Measurements from ENCODE around the gene CAPNS1.
A peak's percentile ranks its signal among the peaks of the same experiment; 100 is the strongest.

Gene CAPNS1

GRCh38 chr19:36139473-36140303 lies at the start of gene CAPNS1:
Gene CAPNS1 (plus strand): TSS chr19:36140066. CDS start chr19:36141012, 946 bp downstream.
- peak; percentile 98 for DNase-seq (ENCODE audit: low read depth, low spot score)

- no peak for DNase-seq (ENCODE audit: low read depth, low spot score)
These were observed 48.8 kb upstream of the CAPNS1 start for GRCh38 chr19:36090910-36091695.

GRCh38 chr19:36092566-36092965 lies 47.3 kb upstream of the CAPNS1 start:
- no peak for DNase-seq (ENCODE audit: low read depth, low spot score)

GRCh38 chr19:36093146-36093662 lies 46.7 kb upstream of the CAPNS1 start:
- DNase-seq (ENCODE audit: low read depth, low spot score) = no peak

- no peak for DNase-seq (ENCODE audit: low read depth, low spot score)
These were observed 46.2 kb upstream of the CAPNS1 start for GRCh38 chr19:36093687-36094086.

GRCh38 chr19:36097036-36097435 lies 42.8 kb upstream of the CAPNS1 start:
- DNase-seq (ENCODE audit: low read depth, low spot score) = no peak

GRCh38 chr19:36099166-36099785 lies 40.6 kb upstream of the CAPNS1 start:
- DNase-seq (ENCODE audit: low read depth, low spot score) = no peak

GRCh38 chr19:36100476-36100875 lies 39.4 kb upstream of the CAPNS1 start:
- DNase-seq (ENCODE audit: low read depth, low spot score) = no peak

GRCh38 chr19:36101550-36102327 lies 38.1 kb upstream of the CAPNS1 start:
- no peak for DNase-seq (ENCODE audit: low read depth, low spot score)

- no peak for DNase-seq (ENCODE audit: low read depth, low spot score)
These were observed 36.7 kb upstream of the CAPNS1 start for GRCh38 chr19:36103040-36103626.

- no peak for DNase-seq (ENCODE audit: low read depth, low spot score)
These were observed 35.9 kb upstream of the CAPNS1 start for GRCh38 chr19:36103842-36104552.

GRCh38 chr19:36106441-36106840 lies 33.4 kb upstream of the CAPNS1 start:
- DNase-seq (ENCODE audit: low read depth, low spot score) = no peak

GRCh38 chr19:36106991-36107390 lies 32.9 kb upstream of the CAPNS1 start:
- no peak for DNase-seq (ENCODE audit: low read depth, low spot score)

GRCh38 chr19:36108684-36109083 lies 31.2 kb upstream of the CAPNS1 start:
- no peak for DNase-seq (ENCODE audit: low read depth, low spot score)

- peak; percentile 71 for DNase-seq (ENCODE audit: low read depth, low spot score)
These were observed 29.2 kb upstream of the CAPNS1 start, which contains the start of gene OVOL3 for GRCh38 chr19:36110487-36111199. Gene OVOL3 (plus strand): TSS chr19:36111143. CDS start chr19:36111203, 60 bp downstream.

- peak; percentile 47 for DNase-seq (ENCODE audit: low read depth, low spot score)
These were observed 28.7 kb upstream of the CAPNS1 start for GRCh38 chr19:36111200-36111539.

- DNase-seq (ENCODE audit: low read depth, low spot score) = no peak
These were observed 27.2 kb upstream of the CAPNS1 start for GRCh38 chr19:36112678-36113077.

- no peak for DNase-seq (ENCODE audit: low read depth, low spot score)
These were observed 26.4 kb upstream of the CAPNS1 start for GRCh38 chr19:36113425-36113824.

- peak; percentile 40 for DNase-seq (ENCODE audit: low read depth, low spot score)
These were observed 25.8 kb upstream of the CAPNS1 start for GRCh38 chr19:36113894-36114720.
